ENCODE measurements around the gene RPL18.

GRCh38 chr19:48651683-48652048, 32.7 kb upstream of the RPL18 start:
- no peak for TF ChIP-seq CTCF (IDR thresholded peaks at IDR 0.05; ENCODE audit: low read depth, low read length, missing input control)
- TF ChIP-seq REST (IDR thresholded peaks at IDR 0.05), result no peak
- no peak for TF ChIP-seq YY1 (IDR thresholded peaks at IDR 0.05)
- TF ChIP-seq TAF1 (conservative IDR thresholded peaks at IDR 0.05), result no peak
